GM23338 (cell line): ENCODE measurements around the gene SLC6A19.

Experiments
- CTCF ChIP-seq, 2 experiments: fragments of 200-600 bp in 1 of 2; sonication (generic) in 1 of 2; conservative IDR thresholded peaks; 2 replicates each; pipeline versions ENCODE4 v1.5.1 to v1.6.1; 2016 to 2017; ENCODE audit warnings: antibody characterized with exemption in 2 of 2, low read depth in 2 of 2, mild to moderate bottlenecking in 2 of 2, moderate library complexity in 1 of 2
- EZH2phosphoT487 ChIP-seq: fragments of 200-600 bp; sonication (generic); IDR thresholded peaks from one replicate; pipeline ENCODE4 v1.8.1; 2018; ENCODE audit warnings: antibody characterized with exemption; ENCODE audit not compliant: unreplicated experiment
- POLR2AphosphoS5 ChIP-seq: IDR thresholded peaks from 2 replicates; pipeline ENCODE4 v1.6.1; 2016; ENCODE audit warnings: antibody characterized with exemption, low read depth

GRCh38 chr5:1187234-1187949, 14.0 kb upstream of the SLC6A19 start:
- TF ChIP-seq CTCF (conservative IDR thresholded peaks at IDR 0.05; ENCODE audit: low read depth in 2 of 2) (no peak), EZH2phosphoT487 (no peak), POLR2AphosphoS5 (no peak)
